ENCODE data around the gene SH3BP5L. TPM values are rescaled to one million over a fixed set of nuclear protein-coding genes. Genes with fewer than 3 reads are reported as not detected.

Gene SH3BP5L
- total and polyA plus RNA-seq, 2 of the 13 experiments (the other 11 are each of a cell fraction or from before 2014, with no cell fraction given), result 10.3 to 14.9 TPM

- TF ChIP-seq HNRNPH1 (optimal IDR thresholded peaks at IDR 0.05; ENCODE audit: low read depth, low read length) (no peak), ZNF256 (CRISPR knock-in tag; conservative IDR thresholded peaks at IDR 0.05) (0 out of 2 replicates have a peak, but pooled peaks have one; percentile 22), HOXA3 (CRISPR knock-in tag; IDR thresholded peaks at IDR 0.05) (peak; percentile 61; the same call in 1 of the 2 replicates), CTCF (CRISPR knock-in tag; IDR thresholded peaks at IDR 0.05) (peak; percentile 26; the same call in 1 of the 2 replicates), DZIP1 (CRISPR knock-in tag; IDR thresholded peaks at IDR 0.05) (no peak), PLSCR1 (CRISPR knock-in tag; IDR thresholded peaks at IDR 0.05; ENCODE audit: borderline replicate concordance) (no peak), ZNF225 (CRISPR knock-in tag; IDR thresholded peaks at IDR 0.05) (0 out of 2 replicates have a peak, but pooled peaks have one; percentile 35), ZNF329 (CRISPR knock-in tag; IDR thresholded peaks at IDR 0.05; ENCODE audit: low read depth) (no peak), MIXL1 (CRISPR knock-in tag; IDR thresholded peaks at IDR 0.05) (no peak), SIN3B (IDR thresholded peaks at IDR 0.05; ENCODE audit: low read length) (no peak), SRSF1 (optimal IDR thresholded peaks at IDR 0.05; ENCODE audit: low read depth, low read length) (peak; percentile 28), ZNF576 (CRISPR knock-in tag; IDR thresholded peaks at IDR 0.05) (no peak), NFKBIZ (CRISPR knock-in tag; IDR thresholded peaks at IDR 0.05) (no peak; the same call in 1 of the 2 replicates), ISX (CRISPR knock-in tag; conservative IDR thresholded peaks at IDR 0.05) (no peak), ZSCAN20 (CRISPR knock-in tag; IDR thresholded peaks at IDR 0.05; ENCODE audit: borderline replicate concordance) (0 out of 2 replicates have a peak, but pooled peaks have one; percentile 9), ATF4 (CRISPR knock-in tag; IDR thresholded peaks at IDR 0.05) (no peak), CBX1 (IDR thresholded peaks at IDR 0.05; ENCODE audit: low read depth) (peak; percentile 10), ZNF501 (CRISPR knock-in tag; IDR thresholded peaks at IDR 0.05) (peak; percentile 58; the same call in 1 of the 2 replicates), ASH2L (IDR thresholded peaks at IDR 0.05; ENCODE audit: insufficient read length, low read depth, low read length) (peak; percentile 90), IKZF5 (CRISPR knock-in tag; IDR thresholded peaks at IDR 0.05) (peak; percentile 80), GATAD2A (CRISPR knock-in tag; IDR thresholded peaks at IDR 0.05) (peak; percentile 36; the same call in 1 of the 2 replicates), NR1H2 (CRISPR knock-in tag; IDR thresholded peaks at IDR 0.05; ENCODE audit: borderline replicate concordance, low read depth) (no peak)
These were observed 47.8 kb upstream of the SH3BP5L start (continued) for GRCh38 chr1:248873409-248873992.
